Coronary artery (tissue), 2 donors: ENCODE results near the gene CST4.
"Not testable (repeated sequence)": the region's sequence is repeated elsewhere in the genome, so short reads cannot be mapped to it uniquely, and the experiment has no call there.

Experiments
- DNase-seq: peaks from one replicate; pipeline ENCODE4 v3.0.0-alpha.2; 2017; ENCODE audit warnings: low spot score
- H3K27ac ChIP-seq, 2 donors: fragments of 200-600 bp; sonication (generic); one replicate each; pipeline ENCODE4 v1.5.1; 2016 to 2019
- H3K4me3 ChIP-seq: fragments of 200-600 bp; sonication (generic); 2 replicates; pipeline ENCODE4 v1.5.1; 2016; ENCODE audit warnings: mild to moderate bottlenecking, moderate library complexity
- TF ChIP-seq, protein P1 (sequence below): fragments of 200-600 bp; sonication (generic); IDR thresholded peaks from one replicate; pipeline ENCODE4 v1.5.1; 2019; ENCODE audit warnings: antibody characterized with exemption

The CST4 gene

DNA sequence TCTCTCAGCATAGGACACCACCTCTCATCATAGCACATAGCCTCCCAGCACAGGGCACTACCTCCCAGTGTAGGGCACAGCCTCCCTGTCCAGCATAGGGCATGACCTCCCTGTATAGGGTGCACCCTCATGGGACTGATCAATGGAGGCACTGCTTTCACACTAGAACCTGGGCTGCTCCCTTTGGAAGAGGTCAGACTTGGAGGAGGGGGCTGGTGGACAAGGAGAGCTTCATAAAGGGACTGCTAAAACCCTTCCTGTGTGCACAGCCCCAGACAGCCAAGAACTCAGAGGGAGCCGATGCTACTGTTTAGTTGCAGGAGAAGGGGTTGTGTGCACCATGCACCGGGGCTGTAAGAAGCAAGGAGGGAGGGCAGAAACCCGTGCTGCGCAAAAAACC is 21.9 kb upstream of the CST4 start:
- Histone ChIP-seq H3K27ac (no peak overlapping the region), H3K4me3 (no peak overlapping the region)
- no peak for DNase-seq
- TF ChIP-seq, protein P1, sequence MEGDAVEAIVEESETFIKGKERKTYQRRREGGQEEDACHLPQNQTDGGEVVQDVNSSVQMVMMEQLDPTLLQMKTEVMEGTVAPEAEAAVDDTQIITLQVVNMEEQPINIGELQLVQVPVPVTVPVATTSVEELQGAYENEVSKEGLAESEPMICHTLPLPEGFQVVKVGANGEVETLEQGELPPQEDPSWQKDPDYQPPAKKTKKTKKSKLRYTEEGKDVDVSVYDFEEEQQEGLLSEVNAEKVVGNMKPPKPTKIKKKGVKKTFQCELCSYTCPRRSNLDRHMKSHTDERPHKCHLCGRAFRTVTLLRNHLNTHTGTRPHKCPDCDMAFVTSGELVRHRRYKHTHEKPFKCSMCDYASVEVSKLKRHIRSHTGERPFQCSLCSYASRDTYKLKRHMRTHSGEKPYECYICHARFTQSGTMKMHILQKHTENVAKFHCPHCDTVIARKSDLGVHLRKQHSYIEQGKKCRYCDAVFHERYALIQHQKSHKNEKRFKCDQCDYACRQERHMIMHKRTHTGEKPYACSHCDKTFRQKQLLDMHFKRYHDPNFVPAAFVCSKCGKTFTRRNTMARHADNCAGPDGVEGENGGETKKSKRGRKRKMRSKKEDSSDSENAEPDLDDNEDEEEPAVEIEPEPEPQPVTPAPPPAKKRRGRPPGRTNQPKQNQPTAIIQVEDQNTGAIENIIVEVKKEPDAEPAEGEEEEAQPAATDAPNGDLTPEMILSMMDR = no peak

DNA sequence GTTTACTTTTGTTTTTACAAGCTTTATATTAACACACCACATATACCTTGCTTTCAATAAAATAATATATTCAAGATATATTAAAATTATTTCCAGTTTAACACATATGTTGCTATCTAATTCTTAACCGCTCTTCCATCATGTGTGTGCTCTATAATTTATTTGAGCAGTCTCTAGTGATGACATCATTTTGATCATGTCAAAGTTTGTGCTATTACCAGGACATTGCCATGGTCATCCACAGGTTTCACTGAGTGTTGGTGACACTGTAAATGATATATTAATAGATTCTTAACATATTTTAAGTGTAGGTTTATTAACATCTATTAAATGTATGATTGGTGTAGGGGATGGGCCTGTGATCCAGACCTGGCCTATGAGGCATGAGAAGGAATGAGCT is 17.1 kb upstream of the CST4 start:
- no peak for DNase-seq
- no peak overlapping the region for H3K27ac ChIP-seq
- H3K4me3 ChIP-seq = no peak overlapping the region
- TF ChIP-seq, protein P1 = no peak

DNA sequence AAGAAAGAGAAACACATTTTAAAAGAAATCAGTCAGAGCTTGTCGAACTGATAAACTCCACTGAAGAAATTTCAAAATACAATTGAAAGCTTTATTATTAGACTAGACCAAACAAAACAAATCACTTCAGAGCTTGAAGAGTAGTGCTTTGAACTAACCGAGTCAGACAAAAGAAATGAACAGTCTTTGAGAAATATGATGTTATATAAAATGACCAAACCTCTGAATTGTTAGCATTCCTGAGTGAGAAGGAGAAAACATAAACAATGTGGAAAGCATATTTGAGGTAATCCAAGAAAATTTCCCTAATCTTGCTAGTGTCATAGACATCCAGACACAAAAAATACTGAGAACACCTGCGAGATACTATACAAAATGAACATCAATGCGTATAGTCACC is 13.2 kb upstream of the CST4 start:
- TF ChIP-seq, protein P1 = no peak
- DNase-seq = no peak
- Histone ChIP-seq H3K27ac (no peak overlapping the region), H3K4me3 (no peak overlapping the region)

DNA sequence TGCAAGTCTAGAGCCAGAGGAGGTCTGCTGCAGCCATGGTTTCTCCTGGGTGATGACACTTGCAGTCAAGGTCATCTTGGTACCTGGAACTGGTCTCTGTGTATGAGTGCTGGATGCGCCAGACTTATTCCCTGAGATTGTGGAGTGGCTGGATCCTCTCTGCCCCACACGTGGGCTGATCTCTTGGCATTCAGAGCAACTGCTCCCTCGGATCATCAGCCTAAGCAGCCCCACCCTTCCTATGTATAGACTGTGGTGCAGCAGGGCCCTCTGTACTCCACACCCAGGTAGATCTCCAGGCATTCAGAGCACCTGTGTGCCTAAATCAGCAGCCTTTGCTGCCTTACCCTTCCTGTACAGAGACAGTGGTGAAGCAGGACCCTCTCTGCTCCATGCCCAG is 12.1 kb upstream of the CST4 start:
- TF ChIP-seq, protein P1 = no peak
- H3K27ac ChIP-seq = no peak overlapping the region
- H3K4me3 ChIP-seq = no peak overlapping the region
- peak; percentile 46 for DNase-seq

DNA sequence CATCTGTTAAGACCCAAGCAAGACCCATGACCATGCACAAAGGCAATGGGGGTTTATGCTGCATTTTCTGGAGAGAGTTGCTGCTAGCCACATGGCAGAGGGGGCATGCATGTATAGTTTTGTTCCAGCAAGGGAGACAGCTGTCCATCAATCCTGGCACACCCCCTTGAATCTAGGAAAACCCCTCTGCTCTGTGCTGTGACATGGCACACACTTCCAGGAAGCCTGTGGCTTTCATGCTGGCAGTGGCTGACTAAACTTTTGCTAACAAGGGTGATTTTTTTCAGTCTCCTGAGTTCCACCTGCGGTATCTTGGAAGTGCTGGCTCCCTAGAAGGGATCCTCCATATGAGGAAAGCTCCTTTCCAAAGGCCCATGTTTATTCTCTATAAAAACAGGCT is 9.1 kb upstream of the CST4 start:
- H3K27ac ChIP-seq = no peak overlapping the region
- no peak overlapping the region for H3K4me3 ChIP-seq
- TF ChIP-seq, protein P1 = no peak
- no peak for DNase-seq

DNA sequence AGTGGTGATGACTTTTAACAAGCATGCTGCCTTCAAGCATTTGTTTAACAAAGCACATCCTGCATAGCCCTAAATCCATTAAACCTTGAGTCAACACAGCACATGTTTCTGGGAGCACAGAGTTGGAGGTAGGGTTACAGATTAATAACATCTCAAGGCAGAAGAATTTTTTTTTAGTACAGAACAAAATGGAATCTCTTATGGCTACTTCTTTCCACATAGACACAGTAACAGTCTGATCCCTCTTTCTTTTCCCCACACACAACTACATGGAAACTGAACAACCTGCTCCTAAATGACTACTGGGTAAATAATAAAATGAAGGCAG is 6.2 kb upstream of the CST4 start:
- not testable (repeated sequence) for H3K4me3 ChIP-seq, DNase-seq, H3K27ac ChIP-seq

DNA sequence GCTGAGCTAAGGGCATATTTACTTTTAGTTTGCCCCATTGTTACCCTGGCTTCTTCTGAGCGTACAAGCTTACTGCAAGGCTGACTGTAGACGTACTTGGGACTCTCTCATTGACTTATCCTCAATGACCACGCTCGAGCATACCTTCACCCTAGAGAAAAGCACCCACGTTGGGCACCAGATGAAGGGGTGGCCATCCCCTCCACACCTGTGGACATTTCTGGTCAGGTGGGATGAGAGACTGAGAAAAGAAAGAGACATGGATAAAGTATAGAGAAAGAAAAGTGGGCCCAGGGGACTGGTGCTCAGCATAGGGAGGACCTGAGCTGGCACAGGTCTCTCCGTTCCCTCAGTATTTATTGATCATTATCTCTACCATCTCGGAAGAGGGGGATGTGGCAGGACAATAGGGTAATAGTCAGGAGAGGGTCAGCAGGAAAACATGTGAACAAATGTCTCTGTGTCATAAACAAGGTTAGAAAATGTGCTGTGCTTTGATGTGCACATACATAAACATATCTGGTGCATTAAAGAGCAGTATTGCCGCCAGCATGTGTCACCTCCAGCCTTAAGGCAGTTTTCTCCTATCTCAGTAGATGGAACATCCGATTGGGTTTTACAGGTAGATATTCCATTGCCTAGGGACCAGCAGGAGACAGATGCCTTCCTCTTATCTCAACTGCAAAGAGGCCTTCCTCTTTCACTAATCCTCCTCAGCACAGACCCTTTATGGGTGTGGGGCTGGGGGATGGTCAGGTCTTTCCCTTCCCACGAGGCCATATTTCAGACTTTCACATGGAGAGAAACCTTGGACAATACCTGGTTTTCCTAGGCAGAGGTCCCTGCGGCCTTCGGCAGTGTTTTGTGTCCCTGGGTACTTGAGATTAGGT is 5.6 kb upstream of the CST4 start:
- DNase-seq, H3K4me3 ChIP-seq, H3K27ac ChIP-seq: not testable (repeated sequence)

DNA sequence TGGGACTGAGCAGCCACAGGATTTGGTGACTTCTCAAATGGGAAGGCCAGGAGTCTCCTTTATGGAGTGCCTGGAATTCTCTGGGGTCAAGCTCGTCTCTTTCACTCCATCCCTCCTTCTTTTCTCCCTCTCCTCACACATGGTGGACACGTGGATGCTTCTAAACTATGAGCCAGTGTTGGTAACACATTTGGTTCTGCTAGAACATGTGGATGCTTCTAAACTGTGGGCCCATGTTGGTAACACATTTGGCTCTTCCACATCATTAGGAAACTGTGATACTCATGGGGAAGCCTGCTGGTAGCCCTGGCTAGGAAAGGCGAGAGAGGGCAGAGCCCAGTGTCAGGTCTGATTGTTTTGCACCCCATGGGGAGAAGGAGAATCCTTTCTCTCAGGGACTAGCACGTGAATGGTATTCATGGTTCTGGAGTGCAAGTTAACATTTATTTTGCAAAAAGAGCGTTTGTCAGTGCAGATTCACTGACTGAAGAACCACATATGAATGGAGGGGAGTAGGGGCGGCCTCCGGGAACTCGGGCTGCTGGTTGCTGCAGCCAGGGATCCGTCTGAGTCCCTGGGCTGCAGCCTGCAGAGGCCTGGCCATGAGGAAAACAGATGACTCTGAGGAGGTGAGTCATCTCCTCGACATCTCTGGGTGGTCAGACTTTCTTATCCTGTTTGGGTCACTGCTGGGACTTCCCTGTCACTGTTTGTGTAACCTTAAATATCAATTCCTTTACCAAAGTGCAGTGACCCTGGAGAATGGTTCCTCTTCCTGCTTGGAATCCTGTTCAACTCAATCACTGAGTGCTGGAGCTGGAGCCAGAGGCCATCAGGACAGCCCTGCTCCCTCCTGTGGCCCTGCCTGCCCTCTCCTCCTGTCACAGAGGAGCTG is 4.1 kb upstream of the CST4 start:
- peak overlapping the region in 1 of 2 donors; percentile 35 for H3K27ac ChIP-seq
- H3K4me3 ChIP-seq, DNase-seq: not testable (repeated sequence)
